HG02973 (cell line): ENCODE data around the gene PRDX3.
A peak's percentile ranks its signal among the peaks of the same experiment; 100 is the strongest.

Experiments used
- ATAC-seq: cut with Tn5 transposase; IDR thresholded peaks from one replicate; pipeline ENCODE4 v1.9.1; 2021; ENCODE audit warnings: moderate library complexity; ENCODE audit not compliant: unreplicated experiment

Gene PRDX3

DNA sequence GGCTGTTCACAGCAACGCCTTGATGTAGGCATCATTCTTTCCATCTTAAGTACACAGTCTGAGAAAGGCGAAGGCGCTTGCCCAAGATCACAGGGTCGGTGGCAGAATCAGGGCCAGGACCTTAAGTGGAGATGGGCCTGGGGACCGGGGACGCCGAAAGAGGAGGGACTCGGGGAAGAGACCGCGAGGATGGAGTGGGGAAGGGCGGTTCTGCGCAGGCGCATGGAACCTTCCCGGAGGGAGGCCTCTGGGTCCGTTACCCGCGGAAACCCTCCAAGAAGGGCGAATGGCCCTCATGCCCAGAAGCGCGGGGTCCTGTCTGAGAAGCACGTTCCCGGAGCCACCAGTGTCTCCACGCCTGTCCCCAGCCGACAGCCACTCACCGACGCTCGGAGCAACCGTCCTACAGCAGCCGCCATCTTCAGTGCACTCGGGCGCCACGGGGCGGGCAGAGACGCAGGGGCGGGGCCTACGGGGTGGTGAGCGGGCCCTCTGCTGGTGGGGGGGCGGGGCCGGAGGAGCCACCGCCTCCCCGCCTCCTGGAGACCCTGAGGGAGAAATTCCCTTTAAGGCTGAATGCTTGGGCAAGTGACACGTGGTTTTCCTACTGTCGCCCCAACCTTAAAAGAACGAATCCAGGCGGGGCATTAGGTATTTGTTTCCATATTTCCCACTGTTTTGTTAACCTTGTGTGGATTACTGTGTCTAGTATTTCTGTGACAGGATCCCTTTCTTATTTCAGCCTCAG, at the start of gene PRDX3:
PRDX3 (minus strand) TSS at position 441 of the 748 bp plus-strand sequence; CDS start at position 419, 22 bp downstream.
- peak; percentile 87 for ATAC-seq

DNA sequence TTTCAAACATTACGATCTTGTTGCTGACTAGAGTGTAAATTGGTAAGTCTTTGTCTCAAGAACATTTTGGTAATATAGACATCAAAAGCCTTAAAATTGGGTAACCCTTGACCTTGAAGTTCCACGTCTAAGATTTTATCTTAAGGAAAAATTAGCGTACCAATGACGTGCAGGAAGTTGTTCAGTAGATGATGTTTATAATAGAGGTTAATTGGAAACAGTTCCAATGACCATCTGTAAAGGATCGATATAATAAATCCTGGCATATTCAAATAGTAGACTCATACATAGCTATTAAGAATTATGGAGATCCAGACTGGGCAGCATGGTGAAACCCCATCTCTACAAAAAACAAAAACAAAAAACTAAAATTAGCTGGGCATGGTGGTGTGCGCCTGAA, 49.2 kb upstream of the PRDX3 start:
- ATAC-seq = no peak

DNA sequence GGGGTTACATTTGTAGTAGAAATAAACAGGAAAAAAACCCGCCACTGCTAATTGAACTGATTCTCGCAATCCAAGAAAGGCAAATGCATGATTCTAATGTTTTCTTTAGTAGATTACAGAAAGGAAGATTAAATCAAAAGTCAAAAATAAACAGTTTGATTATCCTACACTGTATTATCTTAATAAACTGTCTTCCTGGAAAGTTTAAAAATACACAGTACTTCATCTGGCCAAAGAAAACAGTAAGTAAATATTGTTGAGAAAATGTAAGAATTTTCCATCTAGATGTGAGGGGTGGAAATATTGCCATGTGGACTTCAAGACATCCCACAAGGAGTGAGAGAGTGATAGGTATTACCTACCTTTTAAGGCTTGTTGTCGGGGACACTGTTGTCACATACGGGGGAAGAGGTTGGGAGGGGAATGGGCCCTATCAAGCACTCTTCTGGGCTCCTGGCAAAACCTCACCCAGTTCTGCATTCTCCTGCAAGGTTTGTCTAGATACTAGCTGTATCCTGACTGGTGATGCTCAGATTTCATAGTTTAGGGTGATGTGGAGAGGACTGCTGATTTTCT, 46.6 kb upstream of the PRDX3 start:
- no peak for ATAC-seq

DNA sequence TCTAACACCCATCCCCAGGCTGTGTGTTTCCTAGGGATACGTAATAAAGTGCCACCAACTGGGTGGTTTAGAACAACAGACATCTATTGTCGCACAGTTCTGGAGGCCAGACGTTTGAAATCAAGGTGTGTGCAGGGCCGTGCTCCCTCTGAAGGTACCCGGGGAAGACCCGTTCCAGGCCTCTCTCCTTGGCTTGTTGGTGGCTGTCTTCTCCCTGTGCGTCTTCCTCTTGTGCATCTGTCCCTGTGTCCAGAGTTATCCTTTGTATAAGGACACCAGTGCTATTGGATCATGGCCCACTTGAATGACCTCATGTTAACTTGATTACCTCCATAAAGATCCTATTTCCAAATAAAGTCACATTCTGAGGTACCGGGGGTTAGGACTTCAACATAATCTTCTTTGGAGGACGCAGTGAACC, 44.4 kb upstream of the PRDX3 start:
- ATAC-seq = no peak

DNA sequence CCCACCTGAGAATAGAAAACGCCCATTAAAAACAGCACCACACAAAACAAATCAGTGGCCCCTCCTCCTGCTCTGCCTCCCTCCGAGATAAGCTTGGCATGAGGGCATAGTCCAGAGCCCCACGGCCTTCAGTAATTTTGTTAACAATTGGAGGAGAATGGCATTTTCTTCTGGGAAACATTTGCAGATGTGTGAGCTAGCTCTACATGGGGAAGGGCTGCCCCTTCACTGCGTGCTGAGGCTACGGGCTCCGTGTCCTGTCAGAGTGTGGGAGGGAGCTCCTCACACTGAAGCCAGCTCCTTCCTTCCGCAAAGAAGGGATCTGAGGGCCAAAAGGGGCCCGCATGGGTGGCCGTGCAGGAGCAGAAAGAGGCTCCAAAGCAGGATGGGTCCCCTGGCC, 43.9 kb upstream of the PRDX3 start:
- ATAC-seq = no peak

DNA sequence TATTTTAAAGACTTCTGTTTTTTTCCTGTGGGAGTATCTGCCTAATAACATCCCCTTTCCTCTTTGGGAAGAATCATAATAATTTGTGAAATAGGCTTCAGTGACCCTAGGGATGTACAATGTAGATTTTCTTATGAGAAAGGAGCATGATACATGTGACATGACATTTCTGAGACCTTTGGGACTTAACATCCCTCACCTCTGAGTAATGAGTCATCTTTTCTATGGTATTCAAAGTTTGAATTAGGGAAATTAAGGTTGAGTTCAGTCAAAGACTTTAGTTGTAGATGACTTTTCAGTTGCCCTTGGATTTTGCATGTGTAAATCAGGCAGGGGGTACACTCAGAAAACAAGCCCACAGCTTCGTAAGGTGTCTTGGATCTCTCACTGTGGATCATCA, 43.1 kb upstream of the PRDX3 start:
- ATAC-seq = no peak

DNA sequence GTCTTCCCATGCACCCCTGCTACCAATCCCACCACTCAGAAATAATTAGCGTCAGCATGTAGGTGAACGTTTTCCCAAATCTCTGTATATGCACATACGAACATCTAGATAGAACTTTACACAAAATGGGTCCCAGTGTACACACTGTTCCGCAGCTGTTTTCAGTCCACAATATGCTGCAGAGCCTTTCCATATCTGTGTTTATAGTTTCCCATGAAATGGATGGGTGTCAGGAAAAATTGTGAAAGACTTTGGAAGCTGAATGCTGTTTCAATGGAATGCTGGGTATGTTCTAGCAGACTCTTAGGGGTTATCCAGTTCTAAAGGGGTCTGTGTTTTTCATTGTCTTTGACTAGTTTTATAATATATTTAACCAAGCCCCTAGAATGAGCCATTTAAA, 42.6 kb upstream of the PRDX3 start:
- ATAC-seq = no peak

DNA sequence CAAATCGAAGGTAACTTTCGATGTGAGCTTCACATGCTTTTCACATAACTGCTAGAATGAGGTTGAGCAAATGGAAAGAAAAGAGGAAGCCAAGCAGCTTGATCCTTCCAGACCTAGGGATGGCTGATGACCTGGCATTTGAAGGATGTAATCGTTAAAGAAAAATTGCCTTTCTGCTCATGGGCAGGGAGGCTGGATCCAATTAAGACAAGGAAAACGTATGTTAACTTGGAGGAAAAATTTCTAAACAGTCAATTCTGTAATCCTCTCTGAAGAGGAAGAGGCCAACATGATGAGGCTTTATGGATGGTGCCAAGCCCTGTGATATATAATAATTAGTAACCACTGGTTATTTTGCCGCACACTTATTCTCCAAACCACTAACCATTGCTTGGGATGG, 41.3 kb upstream of the PRDX3 start:
- ATAC-seq = no peak

DNA sequence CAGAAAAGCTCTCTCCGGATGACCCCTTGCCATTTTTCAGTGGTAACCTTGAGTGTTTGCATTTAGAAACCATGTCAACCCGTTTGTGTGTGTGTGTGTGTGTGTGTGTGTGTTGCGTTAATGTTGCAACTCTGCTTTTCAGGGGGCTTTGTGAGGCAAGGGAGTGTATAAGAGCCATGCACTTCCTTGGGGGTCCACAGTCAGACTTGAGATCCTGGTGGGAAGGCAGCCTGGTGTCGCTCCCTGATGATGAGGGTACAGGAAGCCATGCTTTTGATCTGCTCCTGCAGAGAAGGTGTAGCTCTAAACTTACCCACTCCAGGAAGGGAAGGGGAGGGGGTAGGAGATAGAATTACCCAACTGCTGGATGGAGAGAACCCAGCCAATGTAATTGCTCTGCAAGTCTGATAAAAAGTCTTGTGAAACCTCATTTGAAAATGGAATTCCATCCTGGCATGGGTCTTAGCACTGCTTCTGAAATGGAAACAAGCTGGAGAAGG, 39.4 kb upstream of the PRDX3 start:
- ATAC-seq = no peak

DNA sequence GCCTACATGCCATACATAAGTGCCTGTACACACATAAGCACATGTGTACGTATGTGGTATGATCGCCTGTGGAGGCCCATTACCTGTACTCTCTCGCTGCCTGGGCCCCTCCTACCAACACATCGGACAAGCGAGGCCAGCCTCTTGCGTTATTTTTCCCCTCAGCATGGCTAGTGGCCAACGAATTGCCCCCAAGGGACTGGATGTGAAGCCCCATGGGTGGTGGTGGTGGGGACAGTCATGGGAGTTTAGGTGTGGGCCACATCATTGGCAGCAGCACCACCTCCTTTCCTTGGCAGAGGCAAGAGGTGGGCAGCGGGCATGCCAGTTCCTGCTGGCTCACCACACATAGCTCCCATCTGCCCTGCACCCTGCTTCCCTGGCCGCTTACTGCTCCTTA, 38.8 kb upstream of the PRDX3 start:
- no peak for ATAC-seq

DNA sequence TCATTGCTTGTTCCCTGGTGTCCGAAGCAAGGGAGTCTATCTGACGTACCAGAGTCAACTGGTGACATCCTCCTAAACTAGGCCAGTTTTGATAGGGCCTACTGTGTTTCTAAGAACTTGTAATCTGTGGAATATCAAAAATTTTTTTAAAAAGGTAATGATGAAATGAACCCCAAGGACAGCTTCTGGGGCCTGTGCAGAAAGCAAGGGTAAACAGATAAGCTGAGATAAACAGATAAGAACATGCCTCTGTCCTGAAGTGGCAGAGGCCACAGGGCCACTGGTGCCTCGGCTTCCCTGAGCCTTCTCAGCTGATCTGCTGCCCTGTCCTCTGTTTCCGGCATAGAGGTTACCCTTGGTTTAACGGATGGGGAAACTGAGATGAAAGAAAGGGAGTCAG, 37.5 kb upstream of the PRDX3 start:
- no peak for ATAC-seq

DNA sequence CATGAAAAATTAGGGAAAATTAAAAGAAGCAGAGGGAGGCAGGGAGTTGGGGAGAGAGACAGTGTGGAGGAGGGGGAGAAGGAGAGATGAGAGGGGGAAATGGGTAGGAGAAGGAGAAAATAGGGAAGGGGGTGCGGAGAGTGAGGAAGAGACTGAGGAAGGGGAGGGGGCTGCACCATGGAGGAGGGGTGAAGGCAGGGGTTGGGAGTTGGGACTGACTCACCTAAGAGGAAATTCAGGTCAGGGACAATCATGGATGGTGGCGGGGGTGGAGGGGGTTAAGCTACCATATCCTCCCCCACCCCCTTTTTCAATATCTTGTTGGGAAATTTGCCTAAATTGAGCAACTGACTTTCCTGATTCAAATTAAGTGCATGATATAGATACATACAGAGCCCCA, 36.8 kb upstream of the PRDX3 start:
- no peak for ATAC-seq

DNA sequence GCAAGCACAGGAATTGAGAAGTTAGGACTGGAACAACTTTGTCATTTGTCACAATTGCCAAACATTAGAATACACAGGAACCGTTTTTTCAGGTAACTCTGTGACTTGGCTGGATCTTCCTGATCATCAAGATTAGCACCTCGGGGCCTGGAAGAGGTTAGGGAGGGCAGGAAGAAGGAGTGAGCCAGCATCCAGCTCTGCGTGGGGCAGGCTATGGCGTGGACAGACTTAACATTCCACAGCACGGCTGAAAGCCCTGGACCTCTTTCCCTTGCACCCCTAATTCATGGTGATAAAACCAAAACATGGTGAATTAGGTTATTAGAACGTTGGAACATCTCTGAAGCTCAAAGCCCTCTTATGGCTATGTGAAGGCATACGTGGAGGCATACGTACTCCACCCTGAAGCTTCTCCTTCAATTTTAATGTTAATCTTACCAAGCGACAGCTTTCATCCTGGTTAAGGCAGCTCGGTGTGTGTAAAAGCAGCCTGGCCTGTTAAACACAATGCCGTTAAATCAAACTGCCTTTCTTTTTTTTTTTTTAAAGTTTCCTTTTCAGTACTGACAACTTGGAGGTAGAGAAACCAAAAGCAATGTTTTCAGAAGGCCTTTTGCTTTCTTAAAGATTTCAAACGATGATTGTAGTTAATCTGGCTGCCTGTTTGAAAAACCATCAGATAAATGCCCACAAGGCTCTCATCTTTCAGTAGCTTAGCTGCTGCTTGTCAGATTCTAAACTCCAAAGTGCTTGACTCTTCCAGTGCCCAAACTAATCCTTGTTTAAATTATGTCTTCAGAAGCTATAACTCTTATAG, 33.2 kb upstream of the PRDX3 start:
- no peak for ATAC-seq

DNA sequence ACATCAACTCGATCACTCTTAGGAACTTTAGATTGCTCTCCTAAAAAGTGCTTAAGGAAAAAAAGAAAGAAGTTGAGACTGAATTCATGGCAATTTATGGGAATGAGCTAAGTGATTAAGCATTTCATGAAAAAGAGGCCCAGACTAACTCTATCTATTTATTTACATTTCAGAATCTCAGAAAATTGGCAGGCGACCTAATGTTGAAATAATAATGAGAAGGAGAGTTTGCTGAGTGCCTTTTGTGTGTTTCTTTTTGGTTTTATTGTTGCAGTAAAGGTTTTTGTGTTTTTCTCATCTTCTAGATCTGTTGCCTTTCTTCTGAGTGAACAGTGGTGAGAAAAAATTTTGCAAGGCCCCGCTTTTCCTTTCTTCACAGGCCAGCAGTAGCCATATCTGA, 32.6 kb upstream of the PRDX3 start:
- ATAC-seq = no peak

DNA sequence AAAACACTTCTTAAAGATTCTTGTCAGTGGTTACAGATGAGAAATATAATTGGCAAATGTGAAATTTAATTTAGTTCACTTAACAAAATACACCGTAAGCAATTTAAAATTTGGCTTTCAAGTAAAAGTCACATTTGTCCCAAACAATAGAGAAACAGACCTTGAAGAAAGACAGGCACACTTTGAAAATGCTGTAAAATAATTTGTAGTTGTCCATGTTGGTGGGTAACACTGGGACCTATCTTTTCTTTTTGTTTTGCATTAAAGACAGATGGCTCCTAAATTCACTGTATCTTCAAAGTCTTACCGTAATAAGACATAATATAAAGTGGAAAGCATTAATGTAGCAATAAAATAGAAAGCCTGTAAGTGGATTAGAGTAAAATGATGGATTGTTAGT, 32.0 kb upstream of the PRDX3 start:
- ATAC-seq = no peak

DNA sequence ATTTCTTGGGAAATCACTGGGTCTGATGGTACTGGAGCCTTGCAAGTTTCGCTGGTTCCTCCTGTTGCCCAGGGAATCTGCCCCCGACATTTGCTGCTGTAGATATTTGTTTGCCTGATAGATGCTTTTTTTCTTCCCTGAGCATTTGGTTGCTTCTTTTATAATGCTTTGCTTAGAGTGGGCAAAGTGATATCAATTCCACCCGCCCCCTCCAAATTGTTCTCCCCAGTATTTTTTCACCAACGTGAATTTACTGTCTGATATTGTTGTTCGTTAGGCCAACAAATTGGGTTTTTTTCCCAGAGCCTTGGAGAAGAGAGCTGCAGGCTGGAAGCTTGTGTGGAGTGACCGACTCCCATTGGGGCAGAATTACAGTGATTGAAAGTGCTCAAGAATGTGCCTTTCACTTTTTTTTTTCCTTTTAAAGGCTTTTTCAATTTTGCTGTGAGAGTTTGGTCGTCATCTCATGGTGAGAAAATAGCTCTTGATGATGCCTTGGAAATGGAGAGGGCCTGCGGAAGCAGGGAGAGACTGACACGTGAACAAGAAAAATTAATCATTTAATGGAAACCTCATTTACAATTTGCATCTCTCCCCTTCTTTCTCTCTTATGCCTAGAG, 31.2 kb upstream of the PRDX3 start:
- no peak for ATAC-seq

DNA sequence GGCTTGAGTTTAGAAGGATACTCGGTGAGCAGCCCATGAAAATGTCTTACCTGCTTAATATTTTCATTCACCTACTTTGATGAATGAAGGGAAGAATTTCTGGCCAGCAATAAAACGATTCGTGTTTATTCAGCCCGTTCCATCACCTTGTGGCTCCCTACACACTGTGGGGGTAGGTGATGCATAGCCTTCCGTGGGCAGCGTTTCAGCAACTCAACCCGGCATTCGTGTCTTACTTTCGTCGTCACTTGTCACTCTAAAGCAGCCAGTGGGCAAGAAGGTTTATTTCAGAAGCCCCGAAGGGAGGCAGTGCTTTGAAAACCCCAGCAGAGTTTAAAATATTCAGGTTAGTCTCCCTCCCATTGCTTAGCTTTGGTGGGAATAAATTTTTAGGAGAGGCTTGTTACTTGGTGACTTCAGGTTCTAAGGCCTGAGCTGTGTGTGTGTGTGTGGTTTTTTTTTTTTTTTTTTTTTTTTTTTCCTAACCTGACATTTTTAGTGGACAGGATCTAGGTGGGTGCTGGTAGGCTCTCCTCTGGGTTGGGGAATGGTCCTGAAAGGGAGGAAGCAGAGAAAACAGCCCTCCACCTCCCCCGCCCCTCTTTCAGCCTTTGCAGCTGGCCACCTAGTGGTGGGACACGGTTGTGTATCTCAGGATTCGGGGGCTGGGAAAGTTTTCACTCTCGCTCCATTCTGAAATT, 30.6 kb upstream of the PRDX3 start:
- ATAC-seq = no peak

DNA sequence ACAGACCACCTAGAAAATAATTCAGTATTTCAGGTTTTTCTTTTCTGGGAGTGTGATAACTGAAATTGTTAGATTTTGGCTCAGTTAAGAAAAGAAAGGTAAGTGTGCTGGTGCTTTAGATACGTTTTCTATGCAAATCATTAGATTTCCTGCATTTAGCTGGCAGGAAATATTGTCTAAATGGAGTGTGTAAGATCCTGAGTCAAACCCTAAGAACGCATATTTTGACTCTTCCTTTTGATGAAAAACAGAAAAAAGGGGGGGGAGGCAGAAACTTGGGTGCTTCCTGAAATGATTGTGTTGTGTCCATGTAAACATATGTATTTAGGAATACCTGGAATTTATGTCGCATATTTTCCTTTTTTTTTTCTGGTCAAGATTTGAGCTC, 29.9 kb upstream of the PRDX3 start:
- ATAC-seq = no peak

DNA sequence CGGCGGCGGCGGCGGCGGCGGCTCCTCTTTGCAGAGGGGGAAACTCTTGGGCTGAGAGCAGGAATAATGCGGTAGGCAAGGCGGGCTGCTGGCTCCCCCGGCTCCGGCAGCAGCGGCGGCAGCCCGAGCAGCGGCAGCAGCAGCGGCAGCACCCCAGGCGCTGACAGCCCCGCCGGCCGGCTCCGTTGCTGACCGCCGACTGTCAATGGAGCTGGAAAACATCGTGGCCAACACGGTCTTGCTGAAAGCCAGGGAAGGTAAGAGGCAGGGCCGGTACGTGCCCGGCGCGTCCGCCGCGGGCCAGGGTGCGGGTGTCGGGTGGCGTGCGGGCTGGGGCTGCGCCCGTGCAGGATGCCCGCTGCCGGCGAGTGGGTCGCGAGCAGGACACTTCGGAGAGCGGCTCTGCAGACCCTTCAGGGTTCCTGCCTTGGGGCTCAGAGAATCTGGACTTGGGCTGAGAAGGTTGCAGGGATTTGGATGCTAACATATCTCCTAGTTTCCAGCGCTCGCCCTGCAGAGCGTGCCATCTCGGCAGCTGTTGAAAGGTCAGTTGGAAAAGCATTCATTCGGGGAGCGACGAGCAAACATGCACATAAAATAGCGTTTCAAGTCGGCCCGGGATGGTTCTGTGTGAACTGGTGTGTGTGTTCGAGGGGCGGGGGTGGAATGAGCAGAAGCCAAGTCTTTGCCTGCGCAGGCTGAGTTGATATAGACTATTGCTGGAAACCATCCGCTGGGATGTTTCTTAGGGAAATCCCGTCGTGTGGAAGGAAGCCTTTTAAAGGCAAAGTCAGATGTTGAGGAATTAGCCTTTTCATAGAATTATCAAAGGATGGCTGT, 29.3 kb upstream of the PRDX3 start:
- ATAC-seq = no peak

DNA sequence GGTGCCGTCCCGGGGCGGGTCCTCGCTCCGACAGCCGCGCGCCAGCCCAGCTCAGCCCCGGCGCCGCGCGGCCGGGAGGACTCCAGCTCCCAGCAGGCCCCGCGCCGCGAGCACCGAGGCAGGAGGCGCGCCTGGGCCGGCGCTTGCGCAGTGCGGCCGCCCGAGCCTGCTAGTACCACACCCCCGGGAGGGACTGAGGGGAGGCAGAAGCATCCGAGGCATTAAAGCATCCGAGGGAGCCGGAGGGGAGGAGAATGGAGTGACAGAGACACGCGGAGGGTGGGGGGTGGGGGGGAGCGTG, 28.7 kb upstream of the PRDX3 start, which contains the start of gene GRK5:
GRK5 (plus strand) TSS at position 206 of the 301 bp plus-strand sequence. CDS start 347 bp downstream, outside the sequence.
- peak; percentile 67 for ATAC-seq
